OCI-LY7 (cell line): Measurements from ENCODE around the gene PLA2G4E. TPM values are rescaled to one million over a fixed set of nuclear protein-coding genes. Genes with fewer than 3 reads are reported as not detected.

Experiments used
- BruUV-seq: library from RNA; stranded (reverse); fragments of 400-500 nt; replicated peaks from 2 replicates; lab custom pipeline; 2021; lab: Mats Ljungman, UMichigan
- CTCF ChIA-PET: fragments of 300-600 bp; sonication (Branson Sonifier 250); formaldehyde crosslinking; loops from one replicate; lab custom pipeline; 2022; ENCODE audit warnings: antibody characterized with exemption; ENCODE audit not compliant: unreplicated experiment; lab: Charles Lee
- POLR2A ChIA-PET: fragments of 300-600 bp; sonication (Branson Sonifier 250); formaldehyde crosslinking; loops from one replicate; lab custom pipeline; 2022; ENCODE audit warnings: antibody characterized with exemption; lab: Charles Lee
- DNase-seq: peaks from one replicate; pipeline ENCODE4 v3.0.0-alpha.2; 2015; ENCODE audit warnings: low spot score
- H2AFZ ChIP-seq: fragments of 200-600 bp; sonication (generic), shearing (Covaris generic); 2 replicates; pipeline ENCODE4 v1.6.1; 2014; ENCODE audit warnings: mild to moderate bottlenecking, antibody characterized with exemption, low read length, moderate library complexity
- H3K27ac ChIP-seq: fragments of 200-600 bp; sonication (generic); 2 replicates; pipeline ENCODE4 v1.5.1; 2014; ENCODE audit warnings: mixed run types, low read depth, mild to moderate bottlenecking, moderate library complexity, low read length, inconsistent platforms; ENCODE audit not compliant: poor library complexity, severe bottlenecking
- H3K36me3 ChIP-seq: fragments of 200-600 bp; sonication (generic); 2 replicates; pipeline ENCODE4 v1.6.1; 2014; ENCODE audit warnings: mild to moderate bottlenecking, antibody characterized with exemption, low read length, moderate library complexity, mixed read lengths; ENCODE audit not compliant: insufficient read depth
- H3K4me1 ChIP-seq: fragments of 200-600 bp; sonication (generic); 2 replicates; pipeline ENCODE4 v1.5.1; 2014; ENCODE audit warnings: mild to moderate bottlenecking, low read length; ENCODE audit not compliant: insufficient read depth, poor library complexity, severe bottlenecking
- H3K4me2 ChIP-seq: fragments of 200-600 bp; sonication (generic); 2 replicates; pipeline ENCODE4 v1.6.1; 2014; ENCODE audit warnings: mild to moderate bottlenecking, low read length
- H3K4me3 ChIP-seq: fragments of 200-600 bp; sonication (generic); 2 replicates; pipeline ENCODE4 v1.5.1; 2014; ENCODE audit warnings: mild to moderate bottlenecking, low read depth, low read length; ENCODE audit not compliant: poor library complexity, severe bottlenecking
- H3K79me2 ChIP-seq: fragments of 200-600 bp; sonication (generic); 2 replicates; pipeline ENCODE4 v1.6.1; 2016; ENCODE audit warnings: low read depth, mild to moderate bottlenecking, low read length, moderate library complexity, mixed read lengths; ENCODE audit not compliant: insufficient read depth
- H3K9me2 ChIP-seq: fragments of 200-600 bp; sonication (generic); 2 replicates; pipeline ENCODE4 v1.6.1; 2016; ENCODE audit warnings: mild to moderate bottlenecking, low read length, mixed read lengths; ENCODE audit not compliant: insufficient read depth
- H3K9me3 ChIP-seq: fragments of 200-600 bp; sonication (generic); 2 replicates; pipeline ENCODE4 v1.6.1; 2014; ENCODE audit warnings: mild to moderate bottlenecking, mixed run types, low read length, mixed read lengths
- H4K20me1 ChIP-seq: fragments of 200-600 bp; sonication (generic); 2 replicates; pipeline ENCODE4 v1.6.1; 2014; ENCODE audit warnings: mild to moderate bottlenecking, antibody characterized with exemption, low read length, moderate library complexity, mixed read lengths; ENCODE audit not compliant: insufficient read depth
- CTCF ChIP-seq: fragments of 200-600 bp; sonication (generic); conservative IDR thresholded peaks from 2 replicates; pipeline ENCODE4 v1.5.1; 2014; ENCODE audit warnings: mild to moderate bottlenecking, antibody characterized with exemption, low read length, moderate library complexity, mixed read lengths
- EZH2phosphoT487 ChIP-seq: fragments of 200-600 bp; sonication (generic); IDR thresholded peaks from 2 replicates; pipeline ENCODE4 v1.6.1; 2018; ENCODE audit warnings: low read depth, borderline replicate concordance, mild to moderate bottlenecking, mixed run types, antibody characterized with exemption, low read length, moderate library complexity, mixed read lengths
- intact Hi-C: fragments of 100-400 bp; cut with micrococcal nuclease; formaldehyde crosslinking; loops from one replicate; pipeline ENCODE4 v1.10.0; 2022; ENCODE audit not compliant: unreplicated experiment
- total RNA-seq, 2 experiments: library from RNA; depleted of rRNA in 1 of 2; stranded (reverse); fragments of >200 nt in 1 of 2; shearing (Covaris generic) in 1 of 2; gene quantifications; 2 replicates each; pipeline ENCODE4 v1.2.3, GENCODE V29; 2014 to 2022

PLA2G4E gene
- total RNA-seq, 2 experiments from 2014 or later: not detected

- Histone ChIP-seq H3K9me2 (no peaks in the 10 kb centered on the region), H3K36me3 (no peaks in the 10 kb centered on the region), H4K20me1 (no peaks in the 10 kb centered on the region), H3K79me2 (no peaks in the 10 kb centered on the region), H3K4me1 (no peaks in the 10 kb centered on the region), H3K4me2 (no peak overlapping the region), H3K4me3 (no peak overlapping the region), H3K9me3 (peaks cover 6% of the 10 kb centered on the region; the same call in 1 of the 2 replicates), H2AFZ (no peak overlapping the region), H3K27ac (no peak overlapping the region)
- no peak for DNase-seq
- POLR2A ChIA-PET: interaction anchor here (0.6 to 1.2 kb wide), 2 partner anchors 15 to 485 kb away, joined by 3 to 4 read pairs; no protein-coding TSS in a partner anchor
- intact Hi-C loops: no loop called here
- BruUV-seq: no TSS peak
- CTCF ChIA-PET: no interaction called here
- no peak for TF ChIP-seq CTCF
- TF ChIP-seq EZH2phosphoT487: no peak
Measured at GRCh38 chr15:42027521-42027920, 6.7 kb upstream of the PLA2G4E start.

GRCh38 chr15:42024303-42024702 is 3.5 kb upstream of the PLA2G4E start:
- ChIA-PET CTCF (no interaction called here), POLR2A (no interaction called here)
- Histone ChIP-seq H3K9me2 (no peaks in the 10 kb centered on the region), H2AFZ (no peak overlapping the region), H3K79me2 (no peaks in the 10 kb centered on the region), H3K27ac (no peak overlapping the region), H3K4me3 (no peak overlapping the region), H3K36me3 (no peaks in the 10 kb centered on the region), H4K20me1 (no peaks in the 10 kb centered on the region), H3K9me3 (no peaks in the 10 kb centered on the region), H3K4me2 (no peak overlapping the region), H3K4me1 (no peaks in the 10 kb centered on the region)
- BruUV-seq: no TSS peak
- TF ChIP-seq CTCF: no peak
- TF ChIP-seq EZH2phosphoT487: no peak
- DNase-seq: no peak
- intact Hi-C loops: no loop called here

GRCh38 chr15:42021593-42021992 is 751 bp upstream of the PLA2G4E start:
- no peaks in the 10 kb centered on the region for H3K9me2 ChIP-seq
- no peaks in the 10 kb centered on the region for H3K9me3 ChIP-seq
- no peak overlapping the region for H3K4me3 ChIP-seq
- H4K20me1 ChIP-seq: no peaks in the 10 kb centered on the region
- DNase-seq: no peak
- H3K27ac ChIP-seq: no peak overlapping the region
- BruUV-seq: no TSS peak
- no peaks in the 10 kb centered on the region for H3K4me1 ChIP-seq
- TF ChIP-seq CTCF (no peak), EZH2phosphoT487 (no peak)
- H3K79me2 ChIP-seq: no peaks in the 10 kb centered on the region
- no peak overlapping the region for H2AFZ ChIP-seq
- ChIA-PET CTCF (no interaction called here), POLR2A (no interaction called here)
- intact Hi-C loops: no loop called here
- no peaks in the 10 kb centered on the region for H3K36me3 ChIP-seq
- no peak overlapping the region for H3K4me2 ChIP-seq
